Epithelial cell of proximal tubule (primary cell): ENCODE measurements around the gene PDAP1. TPM values are rescaled to one million over a fixed set of nuclear protein-coding genes. Genes with fewer than 3 reads are reported as not detected.
"Not testable (repeated sequence)": the region's sequence is repeated elsewhere in the genome, so short reads cannot be mapped to it uniquely, and the experiment has no call there.

Experiments
- DNase-seq: peaks from one replicate; pipeline ENCODE4 v3.0.0-alpha.2; 2011; ENCODE audit warnings: low read depth
- H3K4me3 ChIP-seq: 2 replicates; pipeline ENCODE4 v1.5.1; 2011; ENCODE audit warnings: low read depth, mild to moderate bottlenecking, low read length
- CTCF ChIP-seq: conservative IDR thresholded peaks from 2 replicates; pipeline ENCODE4 v1.5.1; 2012; ENCODE audit warnings: low read depth, mild to moderate bottlenecking, low read length
- total RNA-seq: library from RNA; depleted of rRNA; stranded (reverse); fragments of >200 nt; gene quantifications from 2 replicates; pipeline ENCODE4 v1.2.3, GENCODE V29; 2015

The PDAP1 gene
- total RNA-seq, 1 donor from 2014 or later, result 123 TPM

- not testable (repeated sequence) for DNase-seq, H3K4me3 ChIP-seq
- TF ChIP-seq CTCF, result peak; percentile 65
Observed at GRCh38 chr7:99415513-99416127, 7.2 kb upstream of the PDAP1 start.

DNA sequence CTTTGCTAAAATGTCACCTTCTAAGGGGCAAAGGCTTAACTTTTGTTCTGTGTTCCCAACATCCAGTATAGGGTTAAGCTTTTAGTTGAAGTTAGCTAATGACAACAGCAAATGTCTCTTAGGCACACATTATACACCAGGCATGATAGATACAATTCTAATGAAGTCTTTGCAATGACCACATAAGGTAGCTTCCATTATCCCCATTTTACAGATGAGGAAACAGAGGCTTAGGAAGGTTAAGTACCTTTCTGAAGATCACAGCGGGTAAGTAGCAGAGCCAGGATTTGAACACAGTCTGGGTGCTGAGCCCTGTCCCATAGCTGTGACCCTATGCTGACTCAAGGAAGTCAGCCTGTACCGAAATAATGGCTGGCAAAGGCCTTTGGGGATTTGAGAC is 2.2 kb upstream of the PDAP1 start:
- TF ChIP-seq CTCF, result no peak
- no peak for DNase-seq
- no peak overlapping the region for H3K4me3 ChIP-seq

DNA sequence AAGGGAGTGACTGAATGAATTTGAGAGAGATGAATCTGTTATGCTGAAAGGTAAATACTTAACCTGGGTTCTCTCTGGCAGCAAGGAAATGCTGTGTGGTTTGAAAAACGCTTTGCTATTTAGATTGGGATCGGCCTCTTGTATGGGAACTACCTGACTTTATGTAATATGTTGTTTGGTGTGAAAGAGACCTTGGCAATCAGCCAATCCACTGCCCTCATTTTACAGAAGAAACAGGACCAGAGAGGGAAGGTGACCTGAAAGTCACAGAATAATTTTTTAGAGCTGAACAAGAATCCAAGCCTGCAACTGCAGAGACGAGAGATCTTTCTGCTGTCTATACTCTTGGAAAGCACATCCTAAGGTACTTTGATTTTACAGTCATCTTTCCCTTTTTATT is 1.4 kb upstream of the PDAP1 start:
- DNase-seq, result no peak
- peak overlapping the region; percentile 95 for H3K4me3 ChIP-seq
- TF ChIP-seq CTCF, result no peak

DNA sequence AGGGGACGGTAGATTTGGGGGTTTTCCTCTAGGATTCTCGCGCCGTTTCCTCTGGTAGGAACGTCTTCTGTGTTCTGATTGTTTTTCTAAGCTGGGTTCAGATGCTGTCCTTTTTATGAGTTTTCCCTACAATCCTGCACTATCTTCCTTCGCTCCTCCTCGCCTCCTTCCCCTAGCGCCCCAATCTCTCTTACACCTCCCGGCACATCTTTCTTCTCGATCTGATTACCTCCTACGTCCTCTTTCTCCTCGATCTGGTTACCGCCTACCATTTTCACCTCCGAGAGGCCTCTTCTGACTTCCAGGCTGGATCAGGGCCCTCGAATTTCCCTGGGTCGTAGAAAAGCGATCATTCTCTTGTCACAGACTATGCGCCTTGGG is 785 bp upstream of the PDAP1 start:
- no peak for TF ChIP-seq CTCF
- no peak for DNase-seq
- H3K4me3 ChIP-seq, result peak overlapping the region; percentile 95

- TF ChIP-seq CTCF, result no peak
- H3K4me3 ChIP-seq, result peak overlapping the region; percentile 95
- DNase-seq, result peak; percentile 33
Observed at GRCh38 chr7:99407872-99408378, 472 bp downstream of the PDAP1 start.

DNA sequence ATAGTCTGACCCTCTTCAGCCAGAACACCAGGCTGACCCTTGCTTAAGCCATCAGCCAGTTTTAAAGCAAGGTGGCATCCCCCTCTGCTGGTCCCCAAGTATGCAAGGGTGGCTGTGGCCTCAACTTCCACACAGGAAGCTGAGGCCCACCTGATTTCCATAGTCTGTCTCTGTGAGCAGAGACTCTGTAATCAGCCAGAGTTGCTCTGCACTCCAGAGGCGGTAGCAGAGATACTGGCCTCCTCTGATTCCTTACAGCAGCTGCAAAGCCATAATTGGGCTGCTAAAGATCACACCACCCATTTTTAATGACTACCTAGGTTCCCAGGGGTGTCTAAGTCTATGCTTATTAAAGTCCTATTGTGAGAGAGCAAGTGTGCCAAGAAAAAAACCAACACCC is 1.8 kb downstream of the PDAP1 start:
- no peak overlapping the region for H3K4me3 ChIP-seq
- no peak for DNase-seq
- no peak for TF ChIP-seq CTCF

GRCh38 chr7:99404977-99405320 is 3.4 kb downstream of the PDAP1 start:
- DNase-seq, result no peak
- H3K4me3 ChIP-seq, result no peak overlapping the region
- TF ChIP-seq CTCF, result no peak
